Measurements from ENCODE around the gene CELF2.

The CELF2 gene

DNA sequence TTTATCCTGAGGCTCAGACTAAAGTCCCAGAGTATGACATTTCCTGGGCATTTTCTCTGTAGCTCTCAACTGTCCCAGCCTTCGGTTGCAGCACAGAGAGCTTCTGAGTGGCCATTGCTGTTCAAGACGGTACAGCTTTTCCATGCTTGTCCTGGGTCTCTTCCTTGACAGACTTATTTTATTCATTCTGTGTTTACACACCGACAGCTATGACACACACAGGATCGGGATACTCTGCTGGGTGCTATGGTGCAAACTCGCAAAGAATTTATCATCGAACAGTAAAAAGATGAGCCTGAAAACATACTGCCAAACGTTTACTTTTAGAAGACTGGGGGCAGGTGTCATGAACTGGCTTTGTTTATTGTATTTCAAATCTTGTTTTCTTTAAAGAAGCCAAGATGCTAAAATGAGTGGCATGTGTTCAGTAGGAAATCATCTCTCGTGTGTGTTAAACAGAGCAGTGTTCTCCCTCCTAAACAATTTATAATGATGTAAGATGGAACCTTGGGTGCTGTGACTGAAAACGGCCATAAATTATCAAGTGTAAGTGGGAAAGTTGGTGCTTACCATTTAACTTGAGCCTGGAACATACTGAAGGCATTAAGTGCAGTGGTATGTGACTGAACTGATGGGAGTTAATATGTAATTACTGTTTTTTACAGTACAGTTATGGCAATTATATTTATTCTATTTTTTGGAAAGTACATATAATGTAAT lies 120.8 kb downstream of the CELF2 start:
- H3K27ac ChIP-seq (ENCODE audit: low read depth, low read length), result no peak overlapping the region
- peaks cover 13% of the 10 kb centered on the region; the same call in 1 of the 2 replicates for H3K4me1 ChIP-seq (ENCODE audit: control insufficient read depth, insufficient read depth, low read length)
- H3K27me3 ChIP-seq (ENCODE audit: control insufficient read depth, insufficient read depth, low read length), result no peaks in the 10 kb centered on the region
- no peak overlapping the region for H3K4me3 ChIP-seq (ENCODE audit: low read depth, low read length)
- no peak overlapping the region for H3K9ac ChIP-seq (ENCODE audit: low read length)
- no peaks in the 10 kb centered on the region for H3K9me3 ChIP-seq (ENCODE audit: control insufficient read depth, insufficient read depth, low read depth, low read length)
- no peaks in the 10 kb centered on the region for H3K36me3 ChIP-seq (ENCODE audit: control insufficient read depth, insufficient read depth, low read length)

- Histone ChIP-seq H3K4me1 (ENCODE audit: control insufficient read depth, insufficient read depth, low read length) (peaks cover 18% of the 10 kb centered on the region), H3K9ac (ENCODE audit: low read length) (no peak overlapping the region), H3K36me3 (ENCODE audit: control insufficient read depth, insufficient read depth, low read length) (no peaks in the 10 kb centered on the region), H3K27me3 (ENCODE audit: control insufficient read depth, insufficient read depth, low read length) (no peaks in the 10 kb centered on the region), H3K9me3 (ENCODE audit: control insufficient read depth, insufficient read depth, low read depth, low read length) (no peaks in the 10 kb centered on the region), H3K4me3 (ENCODE audit: low read depth, low read length) (no peak overlapping the region), H3K27ac (ENCODE audit: low read depth, low read length) (no peak overlapping the region)
These were observed 123.3 kb downstream of the CELF2 start for GRCh38 chr10:11140963-11141362.

GRCh38 chr10:11141571-11142091 lies 124.0 kb downstream of the CELF2 start:
- no peak overlapping the region for H3K4me3 ChIP-seq (ENCODE audit: low read depth, low read length)
- no peaks in the 10 kb centered on the region for H3K27me3 ChIP-seq (ENCODE audit: control insufficient read depth, insufficient read depth, low read length)
- peaks cover 24% of the 10 kb centered on the region for H3K4me1 ChIP-seq (ENCODE audit: control insufficient read depth, insufficient read depth, low read length)
- H3K36me3 ChIP-seq (ENCODE audit: control insufficient read depth, insufficient read depth, low read length), result no peaks in the 10 kb centered on the region
- H3K9ac ChIP-seq (ENCODE audit: low read length), result no peak overlapping the region
- no peaks in the 10 kb centered on the region for H3K9me3 ChIP-seq (ENCODE audit: control insufficient read depth, insufficient read depth, low read depth, low read length)
- no peak overlapping the region for H3K27ac ChIP-seq (ENCODE audit: low read depth, low read length)

GRCh38 chr10:11142777-11143176 lies 125.1 kb downstream of the CELF2 start:
- H3K27ac ChIP-seq (ENCODE audit: low read depth, low read length), result no peak overlapping the region
- no peak overlapping the region for H3K4me3 ChIP-seq (ENCODE audit: low read depth, low read length)
- no peaks in the 10 kb centered on the region for H3K27me3 ChIP-seq (ENCODE audit: control insufficient read depth, insufficient read depth, low read length)
- H3K9me3 ChIP-seq (ENCODE audit: control insufficient read depth, insufficient read depth, low read depth, low read length), result no peaks in the 10 kb centered on the region
- H3K4me1 ChIP-seq (ENCODE audit: control insufficient read depth, insufficient read depth, low read length), result peaks cover 34% of the 10 kb centered on the region
- no peaks in the 10 kb centered on the region for H3K36me3 ChIP-seq (ENCODE audit: control insufficient read depth, insufficient read depth, low read length)
- H3K9ac ChIP-seq (ENCODE audit: low read length), result no peak overlapping the region

DNA sequence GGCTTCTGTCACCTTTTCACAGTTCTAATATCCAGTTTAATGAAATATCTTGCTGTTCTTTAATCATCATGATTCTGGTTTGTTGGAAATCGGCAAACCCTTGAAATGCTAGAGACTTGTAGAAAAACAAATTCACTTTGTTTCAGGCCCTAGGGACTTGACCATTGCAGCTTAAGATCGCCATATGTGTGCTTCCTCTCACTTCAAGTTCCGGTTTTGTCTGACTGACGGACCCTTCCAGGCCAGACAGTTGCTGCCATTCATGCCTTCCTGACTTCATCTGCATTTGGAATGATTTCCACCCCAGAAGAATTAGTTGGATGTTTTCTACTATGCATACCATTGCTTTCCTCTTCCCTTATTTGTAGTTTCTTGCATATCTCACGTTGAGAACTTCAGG lies 125.6 kb downstream of the CELF2 start:
- H3K4me1 ChIP-seq (ENCODE audit: control insufficient read depth, insufficient read depth, low read length), result peaks cover 38% of the 10 kb centered on the region
- no peak overlapping the region for H3K9ac ChIP-seq (ENCODE audit: low read length)

GRCh38 chr10:11144626-11145494 lies 127.2 kb downstream of the CELF2 start:
- Histone ChIP-seq H3K27ac (ENCODE audit: low read depth, low read length) (no peak overlapping the region), H3K4me1 (ENCODE audit: control insufficient read depth, insufficient read depth, low read length) (peaks cover 45% of the 10 kb centered on the region), H3K27me3 (ENCODE audit: control insufficient read depth, insufficient read depth, low read length) (no peaks in the 10 kb centered on the region), H3K9ac (ENCODE audit: low read length) (no peak overlapping the region), H3K4me3 (ENCODE audit: low read depth, low read length) (no peak overlapping the region), H3K9me3 (ENCODE audit: control insufficient read depth, insufficient read depth, low read depth, low read length) (no peaks in the 10 kb centered on the region), H3K36me3 (ENCODE audit: control insufficient read depth, insufficient read depth, low read length) (no peaks in the 10 kb centered on the region)

More for the DNA sequence above, 125.6 kb downstream of the CELF2 start:
- Histone ChIP-seq H3K9me3 (ENCODE audit: control insufficient read depth, insufficient read depth, low read depth, low read length) (no peaks in the 10 kb centered on the region), H3K27ac (ENCODE audit: low read depth, low read length) (no peak overlapping the region), H3K4me3 (ENCODE audit: low read depth, low read length) (no peak overlapping the region), H3K36me3 (ENCODE audit: control insufficient read depth, insufficient read depth, low read length) (no peaks in the 10 kb centered on the region), H3K27me3 (ENCODE audit: control insufficient read depth, insufficient read depth, low read length) (no peaks in the 10 kb centered on the region)

DNA sequence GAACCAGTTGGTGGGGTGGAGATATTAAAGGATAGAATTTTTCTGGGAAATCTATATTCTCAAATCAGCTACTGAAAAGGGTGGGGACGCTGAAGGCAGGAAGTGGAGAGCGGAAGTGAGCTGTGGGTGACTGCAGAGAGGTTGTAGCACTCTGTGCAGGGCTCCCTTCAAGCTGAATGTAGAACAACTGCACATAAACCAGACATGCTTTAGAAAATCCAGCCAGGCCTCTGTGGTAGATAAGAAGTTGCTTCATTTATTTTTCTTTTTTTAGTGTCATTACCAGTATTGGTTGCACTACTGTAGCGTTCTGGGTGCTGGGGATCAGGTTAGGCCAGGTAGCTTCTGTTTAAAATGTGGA lies 127.8 kb downstream of the CELF2 start:
- no peaks in the 10 kb centered on the region for H3K9me3 ChIP-seq (ENCODE audit: control insufficient read depth, insufficient read depth, low read depth, low read length)
- no peaks in the 10 kb centered on the region for H3K27me3 ChIP-seq (ENCODE audit: control insufficient read depth, insufficient read depth, low read length)
- no peaks in the 10 kb centered on the region for H3K36me3 ChIP-seq (ENCODE audit: control insufficient read depth, insufficient read depth, low read length)
- H3K4me1 ChIP-seq (ENCODE audit: control insufficient read depth, insufficient read depth, low read length), result peaks cover 45% of the 10 kb centered on the region
- H3K9ac ChIP-seq (ENCODE audit: low read length), result no peak overlapping the region
- no peak overlapping the region for H3K27ac ChIP-seq (ENCODE audit: low read depth, low read length)
- H3K4me3 ChIP-seq (ENCODE audit: low read depth, low read length), result no peak overlapping the region

DNA sequence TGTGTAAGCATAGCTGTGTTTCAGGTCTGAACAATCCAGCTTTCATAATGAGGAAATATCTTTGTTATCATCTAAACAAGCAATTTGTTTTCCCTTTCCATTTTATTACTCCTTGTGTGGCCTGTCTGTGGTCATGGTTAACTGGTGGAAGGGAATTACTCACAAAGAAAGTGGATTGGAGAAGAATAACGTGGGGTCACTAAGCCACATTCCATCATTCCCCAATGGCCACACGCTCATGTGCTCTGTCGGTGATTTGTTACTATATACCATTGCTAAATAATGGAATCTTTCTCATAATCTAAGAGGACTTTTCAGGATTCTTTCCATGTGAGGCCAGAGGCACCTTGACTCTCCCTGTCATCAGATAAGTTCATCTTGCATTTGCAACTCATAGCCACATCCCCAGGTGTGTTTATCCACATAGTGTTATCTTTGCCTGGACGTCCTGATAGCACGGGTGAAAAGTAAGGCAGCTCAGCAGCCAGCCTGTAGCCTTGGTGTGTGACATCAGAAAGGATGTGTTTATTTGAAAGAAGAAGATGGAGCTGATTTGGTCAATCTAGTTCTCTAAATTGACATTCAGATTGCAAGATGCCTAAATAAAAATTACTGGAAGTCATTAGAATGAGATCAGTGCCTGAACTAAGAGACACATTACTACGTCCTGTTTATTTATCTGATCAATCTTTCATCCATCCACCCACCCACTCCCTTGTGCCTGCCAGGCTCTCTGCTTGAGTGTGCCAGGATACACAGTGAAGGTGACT lies 128.9 kb downstream of the CELF2 start:
- peaks cover 38% of the 10 kb centered on the region for H3K4me1 ChIP-seq (ENCODE audit: control insufficient read depth, insufficient read depth, low read length)
- H3K27ac ChIP-seq (ENCODE audit: low read depth, low read length), result no peak overlapping the region
- no peaks in the 10 kb centered on the region for H3K27me3 ChIP-seq (ENCODE audit: control insufficient read depth, insufficient read depth, low read length)
- H3K36me3 ChIP-seq (ENCODE audit: control insufficient read depth, insufficient read depth, low read length), result no peaks in the 10 kb centered on the region
- no peak overlapping the region for H3K9ac ChIP-seq (ENCODE audit: low read length)
- H3K4me3 ChIP-seq (ENCODE audit: low read depth, low read length), result no peak overlapping the region
- H3K9me3 ChIP-seq (ENCODE audit: control insufficient read depth, insufficient read depth, low read depth, low read length), result no peaks in the 10 kb centered on the region

- Histone ChIP-seq H3K9me3 (ENCODE audit: control insufficient read depth, insufficient read depth, low read depth, low read length) (no peaks in the 10 kb centered on the region), H3K9ac (ENCODE audit: low read length) (no peak overlapping the region), H3K27ac (ENCODE audit: low read depth, low read length) (no peak overlapping the region), H3K4me3 (ENCODE audit: low read depth, low read length) (no peak overlapping the region), H3K4me1 (ENCODE audit: control insufficient read depth, insufficient read depth, low read length) (peaks cover 37% of the 10 kb centered on the region), H3K27me3 (ENCODE audit: control insufficient read depth, insufficient read depth, low read length) (no peaks in the 10 kb centered on the region), H3K36me3 (ENCODE audit: control insufficient read depth, insufficient read depth, low read length) (no peaks in the 10 kb centered on the region)
These were observed 130.1 kb downstream of the CELF2 start for GRCh38 chr10:11147722-11148121.

DNA sequence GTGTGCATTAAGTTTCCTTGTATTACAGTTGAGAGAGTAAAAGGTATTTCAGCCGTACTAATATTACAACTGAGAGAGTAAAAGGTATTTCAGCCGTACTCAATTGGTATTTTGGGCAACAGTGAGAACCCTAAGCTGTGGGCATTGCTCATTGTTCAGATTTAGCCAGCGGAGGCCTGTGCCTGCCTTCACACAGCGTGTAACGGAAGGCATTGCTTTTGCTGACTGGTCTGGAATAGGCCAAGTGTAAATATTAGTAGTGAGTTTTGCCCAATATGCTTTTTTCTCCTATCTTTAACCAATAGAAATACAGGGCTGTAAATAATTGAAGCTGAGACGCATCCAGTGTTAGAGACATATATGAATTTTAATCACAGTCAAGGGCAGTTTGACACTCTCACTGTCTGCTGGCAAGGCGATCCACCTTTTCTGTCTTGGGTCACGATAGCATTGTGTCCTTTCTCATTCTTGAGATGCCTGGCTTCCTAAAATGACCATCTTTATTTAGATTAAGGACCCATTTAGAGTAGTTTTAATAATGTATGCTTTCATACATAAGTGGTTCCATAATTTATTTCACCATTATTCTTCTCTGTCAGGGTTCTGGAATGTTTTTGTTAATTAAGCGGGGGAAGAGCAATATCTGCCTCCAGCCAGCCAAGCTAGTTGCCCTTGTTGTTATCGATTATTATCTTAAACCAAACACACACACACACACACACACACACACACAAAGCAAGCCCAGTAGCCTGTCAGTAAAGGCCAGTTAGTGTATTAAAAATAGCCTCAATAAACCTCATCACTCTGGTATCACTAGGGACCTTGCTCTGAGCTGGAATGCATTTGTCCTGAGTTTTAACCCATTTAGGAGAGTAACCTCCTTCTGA lies 130.7 kb downstream of the CELF2 start:
- no peak overlapping the region for H3K27ac ChIP-seq (ENCODE audit: low read depth, low read length)
- peaks cover 39% of the 10 kb centered on the region for H3K4me1 ChIP-seq (ENCODE audit: control insufficient read depth, insufficient read depth, low read length)
- no peak overlapping the region for H3K4me3 ChIP-seq (ENCODE audit: low read depth, low read length)
- H3K9me3 ChIP-seq (ENCODE audit: control insufficient read depth, insufficient read depth, low read depth, low read length), result no peaks in the 10 kb centered on the region
- no peaks in the 10 kb centered on the region for H3K27me3 ChIP-seq (ENCODE audit: control insufficient read depth, insufficient read depth, low read length)
- H3K9ac ChIP-seq (ENCODE audit: low read length), result no peak overlapping the region
- no peaks in the 10 kb centered on the region for H3K36me3 ChIP-seq (ENCODE audit: control insufficient read depth, insufficient read depth, low read length)

Data from HUES6 (cell line).